Keratinocyte (primary cell): ENCODE results near the gene ARHGAP15. TPM values are rescaled to one million over a fixed set of nuclear protein-coding genes. Genes with fewer than 3 reads are reported as not detected.

Source experiments
- DNase-seq: peaks from one replicate; pipeline ENCODE4 v3.0.0-alpha.2; 2011; ENCODE audit warnings: low read depth, missing footprints, low spot score
- FAIRE-seq: peaks from 2 replicates; lab custom pipeline; 2011; peaks lifted over from hg19 to GRCh38; lab: Jason Lieb, UNC
- H2AFZ ChIP-seq: 2 replicates; pipeline ENCODE4 v1.6.0; 2012; ENCODE audit warnings: low read length, control low read depth, inconsistent platforms; ENCODE audit not compliant: control insufficient read depth
- H3K27ac ChIP-seq: 2 replicates; pipeline ENCODE4 v1.5.1; 2011; ENCODE audit warnings: low read length; ENCODE audit not compliant: control insufficient read depth, insufficient read depth
- H3K27me3 ChIP-seq: 3 replicates; pipeline ENCODE4 v1.6.0; 2011; ENCODE audit warnings: low read length; ENCODE audit not compliant: control insufficient read depth, insufficient read depth; ENCODE audit errors: extremely low read depth
- H3K36me3 ChIP-seq, 2 experiments: 2 replicates in 1 of 2; 3 replicates in 1 of 2; pipeline ENCODE4 v1.5.1; 2011; ENCODE audit warnings: low read length in 2 of 2, mild to moderate bottlenecking in 1 of 2; ENCODE audit not compliant: control insufficient read depth in 2 of 2, insufficient read depth in 2 of 2; ENCODE audit errors: extremely low read depth in 1 of 2
- H3K4me1 ChIP-seq: 3 replicates; pipeline ENCODE4 v1.5.1; 2011; ENCODE audit warnings: low read length; ENCODE audit not compliant: control insufficient read depth, insufficient read depth; ENCODE audit errors: extremely low read depth
- H3K4me2 ChIP-seq: 3 replicates; pipeline ENCODE4 v1.6.0; 2011; ENCODE audit warnings: low read depth, low read length; ENCODE audit not compliant: control insufficient read depth, insufficient read depth; ENCODE audit errors: extremely low read depth
- H3K4me3 ChIP-seq, 3 experiments: fragments of 200-600 bp in 1 of 3; sonication (generic) in 1 of 3; 2 replicates in 2 of 3; 3 replicates in 1 of 3; pipeline ENCODE4 v1.5.1; 2011 to 2016; ENCODE audit warnings: low read length in 3 of 3, mild to moderate bottlenecking in 3 of 3, control low read depth in 2 of 3, inconsistent platforms in 1 of 3, low read depth in 1 of 3, mixed read lengths in 1 of 3, mixed run types in 1 of 3, moderate library complexity in 1 of 3; ENCODE audit not compliant: control insufficient read depth in 2 of 3, insufficient read depth in 2 of 3; ENCODE audit errors: extremely low read depth in 1 of 3
- H3K79me2 ChIP-seq: 2 replicates; pipeline ENCODE4 v1.6.0; 2012; ENCODE audit warnings: low read length; ENCODE audit not compliant: control insufficient read depth, insufficient read depth
- H3K9ac ChIP-seq: 3 replicates; pipeline ENCODE4 v1.6.0; 2011; ENCODE audit warnings: low read length; ENCODE audit not compliant: control insufficient read depth, insufficient read depth; ENCODE audit errors: extremely low read depth
- H3K9me1 ChIP-seq: 3 replicates; pipeline ENCODE4 v1.6.0; 2011; ENCODE audit warnings: low read length; ENCODE audit not compliant: control insufficient read depth, insufficient read depth; ENCODE audit errors: extremely low read depth
- H3K9me3 ChIP-seq: 2 replicates; pipeline ENCODE4 v1.5.1; 2012; ENCODE audit warnings: low read depth, low read length; ENCODE audit not compliant: control insufficient read depth
- H4K20me1 ChIP-seq: 3 replicates; pipeline ENCODE4 v1.6.0; 2011; ENCODE audit warnings: low read length; ENCODE audit not compliant: control insufficient read depth, insufficient read depth; ENCODE audit errors: extremely low read depth
- EZH2 ChIP-seq: IDR thresholded peaks from one replicate; pipeline ENCODE4 v1.6.1; 2012; ENCODE audit warnings: inconsistent platforms, mild to moderate bottlenecking, low read length, moderate library complexity
- dilution Hi-C: fragments of 300-500 bp; cut with MboI; formaldehyde crosslinking; loops from one replicate; pipeline ENCODE4 v1.7.0; 2020; ENCODE audit warnings: low sequenced_read_pairs; ENCODE audit not compliant: extremely low pct_ligation_motif_present
- polyA plus RNA-seq, 5 experiments: library from polyadenylated mRNA; depleted of rRNA in 3 of 5; stranded (reverse) in 3 of 5; stranded (forward) in 1 of 5; unstranded in 1 of 5; fragments of >200 nt; gene quantifications; 1 replicate in 1 of 5; 2 replicates in 3 of 5; 3 replicates in 1 of 5; pipeline versions ENCODE4 v1.2.1 to v1.2.3, GENCODE V29; 2011 to 2012; ENCODE audit warnings: missing spikeins in 2 of 5, low read depth in 1 of 5, low replicate concordance in 1 of 5
- TF ChIP-seq, protein P1 (sequence below), 3 experiments: IDR thresholded peaks in 1 of 3; conservative IDR thresholded peaks in 1 of 3; optimal IDR thresholded peaks in 1 of 3; 2 replicates in 2 of 3; 3 replicates in 1 of 3; pipeline versions ENCODE3 to v1.5.1; 2011; ENCODE audit warnings: low read length in 3 of 3, mild to moderate bottlenecking in 3 of 3, moderate library complexity in 2 of 3, control low read depth in 1 of 3, inconsistent platforms in 1 of 3; ENCODE audit not compliant: insufficient read depth in 2 of 3; ENCODE audit errors: extremely low read depth in 1 of 3

Gene ARHGAP15
- polyA plus RNA-seq, 1 donor (not counting 4 experiments of a cell fraction or from before 2014, with no cell fraction given): not detected

DNA sequence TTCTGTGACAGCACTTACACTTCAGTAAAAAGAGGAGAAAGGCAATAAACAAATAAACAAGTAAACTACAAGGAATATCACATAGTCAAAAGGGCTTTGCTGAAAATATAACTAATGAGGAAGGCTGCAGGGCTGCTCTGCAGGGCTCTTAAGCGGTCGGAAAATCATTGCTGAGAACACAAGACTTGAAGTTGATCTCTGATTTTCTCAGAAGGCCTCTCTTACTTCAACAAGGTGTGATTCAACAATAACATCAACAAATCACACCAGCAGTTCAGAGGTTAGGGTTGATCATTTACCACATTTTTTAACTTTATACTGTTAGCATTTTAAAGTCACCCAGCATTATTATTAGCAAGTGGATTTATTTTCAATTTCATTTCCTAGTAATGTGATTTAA is 215.6 kb downstream of the ARHGAP15 start:
- H3K9me3 ChIP-seq: no peaks in the 10 kb centered on the region
- H3K9ac ChIP-seq: no peak overlapping the region
- no peak overlapping the region for H3K4me2 ChIP-seq
- no peaks in the 10 kb centered on the region for H3K9me1 ChIP-seq
- FAIRE-seq (no peak), DNase-seq (no peak)
- no peaks in the 10 kb centered on the region for H3K79me2 ChIP-seq
- no peak overlapping the region for H3K27ac ChIP-seq
- H2AFZ ChIP-seq: no peak overlapping the region
- no peak for TF ChIP-seq EZH2
- TF ChIP-seq, protein P1, sequence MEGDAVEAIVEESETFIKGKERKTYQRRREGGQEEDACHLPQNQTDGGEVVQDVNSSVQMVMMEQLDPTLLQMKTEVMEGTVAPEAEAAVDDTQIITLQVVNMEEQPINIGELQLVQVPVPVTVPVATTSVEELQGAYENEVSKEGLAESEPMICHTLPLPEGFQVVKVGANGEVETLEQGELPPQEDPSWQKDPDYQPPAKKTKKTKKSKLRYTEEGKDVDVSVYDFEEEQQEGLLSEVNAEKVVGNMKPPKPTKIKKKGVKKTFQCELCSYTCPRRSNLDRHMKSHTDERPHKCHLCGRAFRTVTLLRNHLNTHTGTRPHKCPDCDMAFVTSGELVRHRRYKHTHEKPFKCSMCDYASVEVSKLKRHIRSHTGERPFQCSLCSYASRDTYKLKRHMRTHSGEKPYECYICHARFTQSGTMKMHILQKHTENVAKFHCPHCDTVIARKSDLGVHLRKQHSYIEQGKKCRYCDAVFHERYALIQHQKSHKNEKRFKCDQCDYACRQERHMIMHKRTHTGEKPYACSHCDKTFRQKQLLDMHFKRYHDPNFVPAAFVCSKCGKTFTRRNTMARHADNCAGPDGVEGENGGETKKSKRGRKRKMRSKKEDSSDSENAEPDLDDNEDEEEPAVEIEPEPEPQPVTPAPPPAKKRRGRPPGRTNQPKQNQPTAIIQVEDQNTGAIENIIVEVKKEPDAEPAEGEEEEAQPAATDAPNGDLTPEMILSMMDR (optimal IDR thresholded peaks at IDR 0.05 in 1 of 3, IDR thresholded peaks at IDR 0.05 in 1 of 3, conservative IDR thresholded peaks at IDR 0.05 in 1 of 3; ENCODE audit: extremely low read depth in 1 of 3, insufficient read depth in 2 of 3, low read length in 3 of 3): no peak
- H3K27me3 ChIP-seq: no peaks in the 10 kb centered on the region
- H4K20me1 ChIP-seq: no peaks in the 10 kb centered on the region
- H3K4me1 ChIP-seq: no peaks in the 10 kb centered on the region
- H3K4me3 ChIP-seq: no peak overlapping the region
- dilution Hi-C loops: no loop called here
- H3K36me3 ChIP-seq: no peaks in the 10 kb centered on the region

DNA sequence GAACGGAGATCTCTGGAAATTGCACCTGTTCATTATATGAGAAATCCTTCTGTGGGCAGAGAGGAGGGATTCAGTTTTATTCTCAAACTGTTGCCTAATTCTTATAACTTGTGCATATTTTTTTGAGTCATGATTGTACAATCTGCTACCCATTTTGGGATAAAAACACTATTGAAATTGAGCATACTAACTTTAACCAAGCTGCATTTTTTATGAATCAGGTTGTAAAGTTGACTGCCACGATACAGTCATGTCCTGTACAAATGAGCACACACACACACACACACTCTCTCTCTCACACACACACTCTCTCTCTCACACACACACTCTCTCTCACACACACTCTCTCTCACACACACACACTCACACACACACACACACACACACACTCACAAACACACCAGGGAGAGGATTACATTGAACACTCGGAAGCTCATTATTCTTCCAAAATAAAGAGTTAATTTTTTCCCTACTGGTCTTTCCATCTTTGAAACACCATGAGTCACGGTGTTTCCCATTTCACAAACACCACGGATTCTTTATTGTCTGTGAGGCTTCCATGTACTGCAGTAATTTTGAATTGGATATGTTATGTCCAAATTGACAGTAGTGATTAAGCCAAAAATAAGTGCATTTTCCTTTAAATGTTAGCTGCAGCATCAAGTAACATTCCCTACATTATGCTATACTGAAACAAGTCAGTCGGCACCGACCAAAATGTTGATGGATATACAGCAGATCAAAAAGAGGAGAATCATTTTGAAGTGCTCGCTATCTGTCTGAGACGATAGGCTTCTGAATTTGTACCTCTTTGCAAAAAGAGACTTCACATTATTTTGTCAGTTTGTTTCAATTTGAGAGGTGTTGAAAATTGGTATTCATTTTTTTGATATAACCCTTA is 216.9 kb downstream of the ARHGAP15 start:
- no peaks in the 10 kb centered on the region for H3K27me3 ChIP-seq
- DNase-seq (no peak), FAIRE-seq (no peak)
- H2AFZ ChIP-seq: no peak overlapping the region
- H3K4me2 ChIP-seq: no peak overlapping the region
- dilution Hi-C loops: no loop called here
- H3K36me3 ChIP-seq: no peaks in the 10 kb centered on the region
- no peak overlapping the region for H3K9ac ChIP-seq
- no peaks in the 10 kb centered on the region for H3K9me3 ChIP-seq
- no peaks in the 10 kb centered on the region for H3K79me2 ChIP-seq
- H3K27ac ChIP-seq: no peak overlapping the region
- no peaks in the 10 kb centered on the region for H3K9me1 ChIP-seq
- TF ChIP-seq, protein P1 (optimal IDR thresholded peaks at IDR 0.05 in 1 of 3, IDR thresholded peaks at IDR 0.05 in 1 of 3, conservative IDR thresholded peaks at IDR 0.05 in 1 of 3; ENCODE audit: extremely low read depth in 1 of 3, insufficient read depth in 2 of 3, low read length in 3 of 3): no peak
- TF ChIP-seq EZH2: no peak
- H4K20me1 ChIP-seq: no peaks in the 10 kb centered on the region
- H3K4me3 ChIP-seq: no peak overlapping the region
- no peaks in the 10 kb centered on the region for H3K4me1 ChIP-seq
